ENCODE results near the gene TMEM223. TPM values are rescaled to one million over a fixed set of nuclear protein-coding genes. Genes with fewer than 3 reads are reported as not detected.
"Not testable (repeated sequence)": the region's sequence is repeated elsewhere in the genome, so short reads cannot be mapped to it uniquely, and the experiment has no call there.

The TMEM223 gene
- total RNA-seq, 6 experiments from 2014 or later, result 6.6 to 26.4 (median 8.2) TPM

- no peaks in the 10 kb centered on the region for H3K27me3 ChIP-seq
- peaks cover 0 to 23% (median 7%) of the 10 kb centered on the region in 4 donors for H3K36me3 ChIP-seq
- intact Hi-C loops (cut with DNase I), result no loop called here
- WGBS (ENCODE audit: insufficient coverage, low coverage, low lambda C conversion rate, missing lambda C conversion rate), result 0% methylated on average over 18 of the region's 18 CpGs
- peak overlapping the region; percentile 76 to 82 (median 80) for H3K4me3 ChIP-seq
- H3K9me3 ChIP-seq, result no peaks in the 10 kb centered on the region
- H3K27ac ChIP-seq, result peak overlapping the region; percentile 85 to 96 (median 93)
- peaks cover 0 to 20% (median 7%) of the 10 kb centered on the region in 4 donors for H3K4me1 ChIP-seq
- ATAC-seq (peak; percentile 17 to 42 (median 32)), DNase-seq (peak in 1 of 3 donors; percentile 54)
- TF ChIP-seq CTCF (IDR thresholded peaks at IDR 0.05), result no peak
- TF ChIP-seq POLR2A (IDR thresholded peaks at IDR 0.05), result no peak
Measured at GRCh38 chr11:62770778-62771143, 21.0 kb downstream of the TMEM223 start.

- H3K27me3 ChIP-seq; ATAC-seq; intact Hi-C loops (cut with DNase I); H3K9me3 ChIP-seq; DNase-seq; H3K36me3 ChIP-seq: not testable (repeated sequence)
- Histone ChIP-seq H3K4me1 (peaks cover 0 to 11% (median 5%) of the 10 kb centered on the region in 4 donors), H3K27ac (peak overlapping the region in 1 of 3 donors; percentile 41), H3K4me3 (peak overlapping the region; percentile 86 to 94 (median 86))
- 30% methylated on average over 7 of the region's 9 CpGs for WGBS (ENCODE audit: insufficient coverage, low coverage, low lambda C conversion rate, missing lambda C conversion rate)
Measured at GRCh38 chr11:62760867-62761227, 31.0 kb downstream of the TMEM223 start.

- no peak for ATAC-seq
- 74% methylated on average over 9 of the region's 9 CpGs for WGBS (ENCODE audit: insufficient coverage, low coverage, low lambda C conversion rate, missing lambda C conversion rate)
- no peaks in the 10 kb centered on the region for H3K36me3 ChIP-seq
- H3K9me3 ChIP-seq, result no peaks in the 10 kb centered on the region
- no peak overlapping the region for H3K27ac ChIP-seq
- no peaks in the 10 kb centered on the region for H3K27me3 ChIP-seq
- H3K4me1 ChIP-seq, result peaks cover 0 to 18% (median 5%) of the 10 kb centered on the region in 4 donors
- no peak overlapping the region for H3K4me3 ChIP-seq
- no peak for TF ChIP-seq CTCF (IDR thresholded peaks at IDR 0.05)
- TF ChIP-seq POLR2A (IDR thresholded peaks at IDR 0.05), result no peak
- intact Hi-C loops (cut with DNase I), result no loop called here
- DNase-seq, result no peak
Measured at GRCh38 chr11:62757846-62758788, 33.7 kb downstream of the TMEM223 start.

GRCh38 chr11:62755086-62755615 is 36.7 kb downstream of the TMEM223 start:
- intact Hi-C loops (cut with DNase I), result no loop called here
- H3K27me3 ChIP-seq, result no peaks in the 10 kb centered on the region
- H3K27ac ChIP-seq, result no peak overlapping the region
- ATAC-seq, result no peak
- no peak for TF ChIP-seq POLR2A (IDR thresholded peaks at IDR 0.05)
- TF ChIP-seq CTCF (IDR thresholded peaks at IDR 0.05), result no peak
- H3K4me3 ChIP-seq, result no peak overlapping the region
- H3K36me3 ChIP-seq, result peaks cover 0 to 6% (median 0%) of the 10 kb centered on the region in 4 donors
- 66% methylated on average over 8 of the region's 10 CpGs for WGBS (ENCODE audit: insufficient coverage, low coverage, low lambda C conversion rate, missing lambda C conversion rate)
- peaks cover 0 to 11% (median 0%) of the 10 kb centered on the region in 4 donors for H3K4me1 ChIP-seq
- no peak for DNase-seq
- no peaks in the 10 kb centered on the region for H3K9me3 ChIP-seq
